ENCODE results near the gene LRRC8B. TPM values are rescaled to one million over a fixed set of nuclear protein-coding genes. Genes with fewer than 3 reads are reported as not detected.
A peak's percentile ranks its signal among the peaks of the same experiment; 100 is the strongest.
"Not testable (repeated sequence)": the region's sequence is repeated elsewhere in the genome, so short reads cannot be mapped to it uniquely, and the experiment has no call there.

LRRC8B gene
- total RNA-seq, 1 experiment from 2014 or later: 24.2 TPM

- TF ChIP-seq USF1 (CRISPR knock-in tag; IDR thresholded peaks at IDR 0.05): no peak
- TF ChIP-seq ZNF671 (CRISPR knock-in tag; IDR thresholded peaks at IDR 0.05): no peak
- TF ChIP-seq E2F4 (CRISPR knock-in tag; IDR thresholded peaks at IDR 0.05; ENCODE audit: borderline replicate concordance, low read depth): no peak
- no peak for TF ChIP-seq JUN (CRISPR knock-in tag; IDR thresholded peaks at IDR 0.05)
- TF ChIP-seq E2F5 (CRISPR knock-in tag; IDR thresholded peaks at IDR 0.05): no peak
Measured at GRCh38 chr1:89589515-89589914, 64.9 kb downstream of the LRRC8B start (continued).

- ATAC-seq (peak; percentile 71), DNase-seq (ENCODE audit: low spot score) (no peak)
- no peak overlapping the region for H3K27ac Mint-ChIP-seq
- no peak overlapping the region for H3K4me3 Mint-ChIP-seq
- H3K36me3 Mint-ChIP-seq: peaks cover 7% of the 10 kb centered on the region; the same call in 1 of the 2 replicates
- TF ChIP-seq MXD4 (CRISPR knock-in tag; IDR thresholded peaks at IDR 0.05; ENCODE audit: borderline replicate concordance): no peak
- no peak for TF ChIP-seq ERG (CRISPR knock-in tag; IDR thresholded peaks at IDR 0.05)
- TF ChIP-seq TEAD4 (CRISPR knock-in tag; IDR thresholded peaks at IDR 0.05): no peak
- no peak for TF ChIP-seq ATF1 (CRISPR knock-in tag; IDR thresholded peaks at IDR 0.05)
- no peak for TF ChIP-seq FOXK1 (CRISPR knock-in tag; IDR thresholded peaks at IDR 0.05)
- TF ChIP-seq NR1H2 (CRISPR knock-in tag; IDR thresholded peaks at IDR 0.05): no peak
- no peak for TF ChIP-seq E2F5 (CRISPR knock-in tag; IDR thresholded peaks at IDR 0.05)
- H3K27me3 Mint-ChIP-seq (ENCODE audit: low read depth): no peaks in the 10 kb centered on the region
- POLR2A ChIA-PET: no interaction called here
- H3K4me1 Mint-ChIP-seq: peaks cover 56% of the 10 kb centered on the region
- CTCF ChIA-PET: interaction anchor here (1.0 to 2.2 kb wide), 2 partner anchors 32 to 172 kb away, joined by 3 to 7 read pairs; no protein-coding TSS in a partner anchor
- no peaks in the 10 kb centered on the region for H3K9me3 Mint-ChIP-seq
Measured at GRCh38 chr1:89590341-89591080, 65.9 kb downstream of the LRRC8B start.

GRCh38 chr1:89592861-89593302, 68.3 kb downstream of the LRRC8B start:
- peak; percentile 28; the same call in 1 of the 2 replicates for TF ChIP-seq GABPB1 (CRISPR knock-in tag; IDR thresholded peaks at IDR 0.05)
- H3K9me3 Mint-ChIP-seq; H3K27me3 Mint-ChIP-seq (ENCODE audit: low read depth); H3K36me3 Mint-ChIP-seq; H3K4me3 Mint-ChIP-seq; CTCF ChIA-PET; H3K27ac Mint-ChIP-seq; DNase-seq (ENCODE audit: low spot score); ATAC-seq: not testable (repeated sequence)
- H3K4me1 Mint-ChIP-seq: peaks cover 58% of the 10 kb centered on the region
- POLR2A ChIA-PET: interaction anchor here (0.6 kb wide), 1 partner anchor 35 kb away, joined by 3 read pairs; no protein-coding TSS in a partner anchor

GRCh38 chr1:89594096-89594740, 69.6 kb downstream of the LRRC8B start:
- Mint-ChIP-seq H3K9me3 (no peaks in the 10 kb centered on the region), H3K4me1 (peaks cover 61% of the 10 kb centered on the region), H3K27me3 (ENCODE audit: low read depth) (no peaks in the 10 kb centered on the region), H3K4me3 (no peak overlapping the region), H3K36me3 (peaks cover 4% of the 10 kb centered on the region; the same call in 1 of the 2 replicates), H3K27ac (no peak overlapping the region)
- CTCF ChIA-PET: interaction anchor here (0.6 to 1.3 kb wide), 4 partner anchors 111 to 170 kb away, joined by 3 to 5 read pairs (median 4); no protein-coding TSS in a partner anchor
- DNase-seq (ENCODE audit: low spot score) (no peak), ATAC-seq (no peak)
- no peak for TF ChIP-seq NR3C1 (CRISPR knock-in tag; conservative IDR thresholded peaks at IDR 0.05; ENCODE audit: low read depth)
- no peak for TF ChIP-seq JAZF1 (CRISPR knock-in tag; IDR thresholded peaks at IDR 0.05)
- POLR2A ChIA-PET: no interaction called here

All from WTC11 (cell line).